Kidney epithelial cell (primary cell): ENCODE results near the gene CRYZ. TPM values are rescaled to one million over a fixed set of nuclear protein-coding genes. Genes with fewer than 3 reads are reported as not detected.

ENCODE experiments used
- DNase-seq: peaks from one replicate; pipeline ENCODE4 v3.0.0-alpha.2; 2010; ENCODE audit warnings: low read depth
- H3K27me3 ChIP-seq: 2 replicates; pipeline ENCODE4 v1.6.0; 2011; ENCODE audit warnings: low read length; ENCODE audit not compliant: control insufficient read depth, insufficient read depth
- H3K36me3 ChIP-seq: 2 replicates; pipeline ENCODE4 v1.5.1; 2011; ENCODE audit warnings: low read length; ENCODE audit not compliant: control insufficient read depth, insufficient read depth
- H3K4me3 ChIP-seq: 2 replicates; pipeline ENCODE4 v1.5.1; 2011; ENCODE audit warnings: low read depth, mild to moderate bottlenecking, control low read depth, low read length
- total RNA-seq: library from RNA; depleted of rRNA; stranded (reverse); fragments of >200 nt; gene quantifications from 2 replicates; pipeline ENCODE4 v1.2.3, GENCODE V29; 2015
- TF ChIP-seq, protein P1 (sequence below): IDR thresholded peaks from 2 replicates; pipeline ENCODE4 v1.5.1; 2011; ENCODE audit warnings: mild to moderate bottlenecking, moderate library complexity, low read length, control low read depth, inconsistent platforms; ENCODE audit not compliant: insufficient read depth, poor library complexity, severe bottlenecking

Gene CRYZ
- total RNA-seq, 1 donor from 2014 or later = 38.4 TPM

DNA sequence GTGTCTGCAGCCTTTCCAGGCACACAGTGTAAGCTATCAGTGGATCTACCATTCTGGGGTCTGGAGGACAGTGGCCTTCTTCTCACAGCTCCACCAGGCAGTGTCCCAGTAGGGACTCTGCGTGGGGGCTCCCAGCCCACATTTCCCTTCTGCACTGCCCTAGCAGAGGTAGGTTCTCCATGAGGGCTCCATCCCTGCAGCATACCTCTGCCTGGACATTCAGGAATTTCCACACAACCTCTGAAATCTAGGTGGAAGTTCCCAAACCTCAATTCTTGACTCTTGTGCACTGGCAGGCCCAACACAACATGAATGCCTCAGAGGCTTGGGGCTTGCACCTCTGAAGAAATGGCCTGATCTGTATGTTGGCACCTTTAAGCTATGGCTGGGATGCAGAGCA lies 6.8 kb downstream of the CRYZ start:
- no peaks in the 10 kb centered on the region for H3K36me3 ChIP-seq

DNA sequence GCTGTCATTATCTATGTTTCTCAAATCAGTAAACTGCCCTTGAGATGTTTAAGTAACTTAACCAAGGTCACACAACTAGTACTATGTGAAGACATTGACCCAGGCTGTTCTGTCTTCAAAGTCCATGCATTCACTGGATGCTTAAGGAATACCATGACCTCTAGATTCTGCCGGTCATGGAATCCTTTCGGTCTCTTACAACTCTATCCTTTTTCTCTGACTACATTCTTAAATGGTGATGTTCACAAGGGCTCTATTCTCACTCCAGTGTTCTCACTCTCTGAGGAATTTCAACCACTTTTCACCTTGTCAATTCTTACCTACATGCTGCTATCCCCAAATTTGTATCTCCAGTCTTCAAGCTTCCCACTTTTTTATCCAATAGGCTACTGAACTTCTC lies 15.2 kb downstream of the CRYZ start:
- Histone ChIP-seq H3K27me3 (no peaks in the 10 kb centered on the region), H3K4me3 (no peak overlapping the region), H3K36me3 (peaks cover 3% of the 10 kb centered on the region)
- TF ChIP-seq, protein P1, sequence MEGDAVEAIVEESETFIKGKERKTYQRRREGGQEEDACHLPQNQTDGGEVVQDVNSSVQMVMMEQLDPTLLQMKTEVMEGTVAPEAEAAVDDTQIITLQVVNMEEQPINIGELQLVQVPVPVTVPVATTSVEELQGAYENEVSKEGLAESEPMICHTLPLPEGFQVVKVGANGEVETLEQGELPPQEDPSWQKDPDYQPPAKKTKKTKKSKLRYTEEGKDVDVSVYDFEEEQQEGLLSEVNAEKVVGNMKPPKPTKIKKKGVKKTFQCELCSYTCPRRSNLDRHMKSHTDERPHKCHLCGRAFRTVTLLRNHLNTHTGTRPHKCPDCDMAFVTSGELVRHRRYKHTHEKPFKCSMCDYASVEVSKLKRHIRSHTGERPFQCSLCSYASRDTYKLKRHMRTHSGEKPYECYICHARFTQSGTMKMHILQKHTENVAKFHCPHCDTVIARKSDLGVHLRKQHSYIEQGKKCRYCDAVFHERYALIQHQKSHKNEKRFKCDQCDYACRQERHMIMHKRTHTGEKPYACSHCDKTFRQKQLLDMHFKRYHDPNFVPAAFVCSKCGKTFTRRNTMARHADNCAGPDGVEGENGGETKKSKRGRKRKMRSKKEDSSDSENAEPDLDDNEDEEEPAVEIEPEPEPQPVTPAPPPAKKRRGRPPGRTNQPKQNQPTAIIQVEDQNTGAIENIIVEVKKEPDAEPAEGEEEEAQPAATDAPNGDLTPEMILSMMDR = no peak
- DNase-seq = no peak

More for the DNA sequence above, 6.8 kb downstream of the CRYZ start:
- Histone ChIP-seq H3K4me3 (no peak overlapping the region), H3K27me3 (no peaks in the 10 kb centered on the region)
- TF ChIP-seq, protein P1 = no peak
- DNase-seq = no peak

DNA sequence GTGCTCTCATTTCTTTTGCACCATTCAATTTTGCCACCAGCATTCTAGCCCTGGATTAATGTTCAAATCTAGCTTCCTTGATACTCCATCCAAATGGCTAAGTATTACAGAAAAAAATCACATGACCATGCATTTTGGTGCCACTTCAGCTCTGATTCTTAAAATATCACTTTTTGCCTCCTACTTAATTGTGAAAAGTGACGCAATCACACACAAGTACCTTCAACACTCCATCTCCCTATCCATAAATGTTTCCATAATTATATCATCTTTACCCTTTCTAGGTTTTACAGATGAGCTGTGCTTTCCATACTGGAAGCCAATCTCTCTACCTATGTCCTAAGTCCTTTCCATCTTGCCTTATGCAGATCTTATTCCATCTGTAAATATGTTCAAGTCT lies 16.0 kb downstream of the CRYZ start:
- DNase-seq = no peak
- H3K4me3 ChIP-seq = no peak overlapping the region
- H3K27me3 ChIP-seq = no peaks in the 10 kb centered on the region
- H3K36me3 ChIP-seq = peaks cover 3% of the 10 kb centered on the region
- TF ChIP-seq, protein P1 = no peak

DNA sequence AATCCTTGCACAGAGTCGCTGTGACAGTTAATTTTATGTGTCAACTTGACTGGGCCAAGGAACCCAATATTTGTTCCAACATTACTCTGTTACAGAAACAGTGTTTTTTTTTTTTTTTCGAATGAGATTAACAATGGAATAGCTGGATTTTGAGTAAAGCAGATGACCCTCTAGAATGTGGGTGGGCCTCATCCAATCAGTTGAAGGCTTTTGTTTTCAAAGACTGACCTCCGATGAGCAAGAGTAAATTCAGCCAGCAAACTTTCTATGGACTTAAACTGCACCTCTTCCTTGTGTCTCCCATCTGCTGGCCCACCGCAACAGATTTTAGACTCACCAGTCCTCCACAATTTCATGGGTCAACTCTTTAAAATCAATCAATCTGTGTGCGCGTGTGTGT lies 17.0 kb downstream of the CRYZ start:
- Histone ChIP-seq H3K4me3 (no peak overlapping the region), H3K27me3 (no peaks in the 10 kb centered on the region), H3K36me3 (peaks cover 3% of the 10 kb centered on the region)
- TF ChIP-seq, protein P1 = no peak
- no peak for DNase-seq

DNA sequence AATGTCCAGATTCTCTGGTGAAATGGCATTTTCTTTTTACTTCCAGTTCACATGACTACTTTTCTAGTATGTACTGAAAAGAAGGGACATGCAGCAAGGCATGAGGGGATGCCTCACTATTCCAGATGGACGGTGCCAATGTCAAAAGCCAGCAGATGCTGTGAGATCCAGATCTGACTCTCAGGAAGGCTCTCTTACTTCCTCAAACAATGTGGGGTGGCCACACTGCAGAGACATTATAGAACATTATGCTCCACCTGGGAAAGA lies 17.7 kb downstream of the CRYZ start:
- no peak for DNase-seq
- Histone ChIP-seq H3K36me3 (peaks cover 3% of the 10 kb centered on the region), H3K4me3 (no peak overlapping the region), H3K27me3 (no peaks in the 10 kb centered on the region)
- TF ChIP-seq, protein P1 = no peak

DNA sequence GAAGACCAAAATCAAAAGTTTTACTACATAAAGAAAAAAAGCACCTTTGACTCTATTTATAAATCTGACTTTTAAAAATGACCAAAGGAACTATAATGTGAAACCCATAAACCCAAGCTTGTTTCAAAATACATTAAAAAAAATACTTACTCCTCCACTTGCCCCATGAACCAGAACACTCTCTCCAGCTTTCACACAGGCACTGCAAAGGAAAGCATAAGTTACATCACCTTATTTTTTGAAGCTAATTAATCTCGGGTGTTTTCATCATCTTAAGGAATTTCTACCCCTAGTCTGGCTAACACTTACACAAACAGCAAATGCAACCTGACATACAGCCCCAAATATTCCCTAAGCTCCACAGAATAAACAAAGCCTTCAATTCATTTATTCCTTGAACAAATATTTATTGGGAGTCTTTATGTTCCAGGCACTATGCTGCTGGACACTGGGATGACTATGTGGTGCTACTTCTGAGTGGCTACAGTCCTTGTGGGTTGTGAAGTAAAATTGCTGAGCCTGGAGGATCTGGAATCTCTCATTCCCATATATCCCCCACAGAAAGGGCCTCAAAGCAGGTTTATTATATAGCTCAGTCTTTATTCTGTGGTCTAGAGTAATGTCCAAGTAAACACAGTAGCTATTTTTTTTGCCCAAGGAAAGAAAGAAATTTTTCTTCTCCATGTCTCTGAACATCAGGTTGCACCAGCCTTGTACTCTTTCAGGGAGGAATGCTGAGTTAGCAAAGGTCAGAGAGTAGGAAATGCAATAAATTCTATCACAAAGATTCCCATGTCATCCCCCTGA lies 18.2 kb downstream of the CRYZ start:
- H3K36me3 ChIP-seq = peaks cover 3% of the 10 kb centered on the region

More for the DNA sequence above, 18.2 kb downstream of the CRYZ start:
- TF ChIP-seq, protein P1 = no peak
- no peak overlapping the region for H3K4me3 ChIP-seq
- no peaks in the 10 kb centered on the region for H3K27me3 ChIP-seq
- no peak for DNase-seq
